Heart right ventricle (tissue), 16 donors: Measurements from ENCODE around the gene BRI3BP. TPM values are rescaled to one million over a fixed set of nuclear protein-coding genes. Genes with fewer than 3 reads are reported as not detected.
"Not testable (repeated sequence)": the region's sequence is repeated elsewhere in the genome, so short reads cannot be mapped to it uniquely, and the experiment has no call there.

Experiments
- ATAC-seq, 8 donors: fragments of 200-7000 bp; cut with Tn5 transposase; one replicate each; pipeline ENCODE4 v1.9.1; 2020; ENCODE audit warnings: mild to moderate bottlenecking in 8 of 8, moderate library complexity in 8 of 8, moderate number of reproducible peaks in 1 of 8
- DNase-seq, 2 donors: peaks; one replicate each; pipeline ENCODE4 v3.0.0-alpha.2; 2020
- H3K27ac ChIP-seq, 10 donors: fragments of 200-600 bp; sonication (generic) in 2 of 10; one replicate each; pipeline versions ENCODE4 v1.5.0 to v1.8.0; 2020 to 2022; ENCODE audit warnings: mild to moderate bottlenecking in 3 of 10
- H3K27me3 ChIP-seq, 7 donors: fragments of 200-600 bp; one replicate each; pipeline ENCODE4 v1.8.0; 2021 to 2022; ENCODE audit warnings: mild to moderate bottlenecking in 2 of 7
- H3K36me3 ChIP-seq, 9 donors: fragments of 200-600 bp; sonication (generic) in 1 of 9; one replicate each; pipeline versions ENCODE4 v1.5.0 to v1.8.0; 2020 to 2022; ENCODE audit warnings: mild to moderate bottlenecking in 2 of 9
- H3K4me1 ChIP-seq, 9 donors: fragments of 200-600 bp; sonication (generic) in 1 of 9; one replicate each; pipeline versions ENCODE4 v1.5.0 to v1.8.0; 2020 to 2022; ENCODE audit warnings: mild to moderate bottlenecking in 4 of 9
- H3K4me3 ChIP-seq, 10 donors: fragments of 200-600 bp; sonication (generic) in 2 of 10; one replicate each; pipeline versions ENCODE4 v1.5.0 to v1.8.0; 2020 to 2022; ENCODE audit warnings: mild to moderate bottlenecking in 7 of 10, moderate library complexity in 2 of 10
- H3K9me3 ChIP-seq, 11 donors: fragments of 200-600 bp in 10 of 11; sonication (generic) in 2 of 11; one replicate each; pipeline versions ENCODE4 v1.5.0 to v1.8.0; 2013 to 2022; ENCODE audit warnings: mild to moderate bottlenecking in 2 of 11, control low read depth in 1 of 11, moderate library complexity in 1 of 11
- CTCF ChIP-seq, 9 donors: fragments of 200-600 bp; sonication (generic) in 2 of 9; IDR thresholded peaks; one replicate each; pipeline versions ENCODE4 v1.5.0 to v1.8.0; 2021 to 2022; ENCODE audit warnings: antibody characterized with exemption in 9 of 9, mild to moderate bottlenecking in 5 of 9, moderate library complexity in 1 of 9
- WGBS, 2 donors: extraction: QIAGEN DNeasy Blood & Tissue Kit; methylation state at CpG; one replicate each; pipeline ENCODE4 v1.1.7; 2013; ENCODE audit warnings: inconsistent platforms in 1 of 2; 5-methylcytosine and 5-hydroxymethylcytosine counted together
- intact Hi-C, 10 donors: fragments of 100-400 bp; cut with DNase I; formaldehyde crosslinking; loops; one replicate each; pipeline versions ENCODE4 v1.11.1 to v1.14.2; 2022
- polyA plus RNA-seq, 2 donors: library from polyadenylated mRNA; stranded (reverse); fragments of 200-250 nt; gene quantifications; one replicate each; pipeline ENCODE4 v1.2.3, GENCODE V29; 2013
- total RNA-seq, 10 donors: library from RNA; stranded (reverse); fragmentation: NEBNext Ultra II Directional in 3 of 10; extraction: Animal tissue kit (Norgen Biotek cat#: 25700) in 3 of 10; gene quantifications; one replicate each; pipeline versions ENCODE4 v1.2.1 to v1.2.4, GENCODE V29; 2021 to 2023
- donor health status: Arrhythmogenic right ventricular cardiomyopathy.
- donor health status: ischemic (EF 13 %, LVEDD 7.1; RV severe dilation, severe dysfunction).
- donor health status: healthy with polysubstance abuse.
- donor health status: DM: no; HTN: yes; CAD: no.
- donor health status: DM: no; HTN: no; CAD: no.
- donor health status: ischemic (EF 25% LVEDD 6.9; RV normal size, moderate dysfunction).
- donor health status: ischemic (EF 25% LVEDD 5.7; RV mildly dilated, moderate dysfunction).
- donor health status: healthy.
- donor health status: DM: yes; HTN: yes; CAD: no.
- donor health status: Ischemic cardiomyopathy.
- donor health status: ischemic (EF 35%, LVEDD 5.7; RV mildly dilated, moderate dysfunction).
- donor health status: nonischemic (EF 11% LVEDD 7.7; RV severe dilation, severe dysfunction).
- donor health status: DM: yes; HTN: yes; CAD: no.
- donor health status: PGD.
- donor health status: ischemic (EF 29% LVEDD 5.4; RV normal size, mild dysfunction).
- donor health status: nonischemic (EF 23%, LVEDD 6.1; RV moderate dilation, normal function).

The BRI3BP gene
- total and polyA plus RNA-seq, 12 donors: 1.3 to 4.9 (median 3.7) TPM

GRCh38 chr12:125056306-125056705 is 62.9 kb downstream of the BRI3BP start:
- WGBS, 2 donors: 86 to 87% methylated on average over 13 to 14 of the region's 14 CpGs
- ATAC-seq: no peak

GRCh38 chr12:125057708-125058107 is 64.3 kb downstream of the BRI3BP start:
- no peak for TF ChIP-seq CTCF (IDR thresholded peaks at IDR 0.05)
- Histone ChIP-seq H3K36me3 (no peaks in the 10 kb centered on the region), H3K9me3 (peaks cover 0 to 7% (median 0%) of the 10 kb centered on the region in 11 donors), H3K27me3 (peaks cover 0 to 11% (median 0%) of the 10 kb centered on the region in 7 donors), H3K4me3 (no peak overlapping the region), H3K4me1 (no peaks in the 10 kb centered on the region), H3K27ac (no peak overlapping the region)
- ATAC-seq: no peak
- no peak for DNase-seq
- intact Hi-C loops: no loop called here
- 87 to 88% methylated on average over 5 of the region's 5 CpGs for WGBS, 2 donors

More at GRCh38 chr12:125056306-125056705, 62.9 kb downstream of the BRI3BP start:
- Histone ChIP-seq H3K9me3 (peaks cover 0 to 4% (median 0%) of the 10 kb centered on the region in 11 donors), H3K4me1 (no peaks in the 10 kb centered on the region), H3K4me3 (no peak overlapping the region), H3K36me3 (no peaks in the 10 kb centered on the region), H3K27me3 (peaks cover 0 to 11% (median 0%) of the 10 kb centered on the region in 7 donors), H3K27ac (no peak overlapping the region)
- no peak for TF ChIP-seq CTCF (IDR thresholded peaks at IDR 0.05)
- no peak for DNase-seq
- intact Hi-C loops: no loop called here

GRCh38 chr12:125061229-125061628 is 67.8 kb downstream of the BRI3BP start:
- no peak for TF ChIP-seq CTCF (IDR thresholded peaks at IDR 0.05)
- peaks cover 0 to 18% (median 0%) of the 10 kb centered on the region in 7 donors for H3K27me3 ChIP-seq
- intact Hi-C loops: no loop called here
- H3K27ac ChIP-seq: no peak overlapping the region
- no peak overlapping the region for H3K4me3 ChIP-seq
- no peaks in the 10 kb centered on the region for H3K36me3 ChIP-seq
- 94 to 95% methylated on average over 3 of the region's 3 CpGs for WGBS, 2 donors
- ATAC-seq (no peak), DNase-seq (no peak)
- peaks cover 0 to 7% (median 0%) of the 10 kb centered on the region in 11 donors for H3K9me3 ChIP-seq
- peaks cover 0 to 17% (median 7%) of the 10 kb centered on the region in 9 donors for H3K4me1 ChIP-seq

DNA sequence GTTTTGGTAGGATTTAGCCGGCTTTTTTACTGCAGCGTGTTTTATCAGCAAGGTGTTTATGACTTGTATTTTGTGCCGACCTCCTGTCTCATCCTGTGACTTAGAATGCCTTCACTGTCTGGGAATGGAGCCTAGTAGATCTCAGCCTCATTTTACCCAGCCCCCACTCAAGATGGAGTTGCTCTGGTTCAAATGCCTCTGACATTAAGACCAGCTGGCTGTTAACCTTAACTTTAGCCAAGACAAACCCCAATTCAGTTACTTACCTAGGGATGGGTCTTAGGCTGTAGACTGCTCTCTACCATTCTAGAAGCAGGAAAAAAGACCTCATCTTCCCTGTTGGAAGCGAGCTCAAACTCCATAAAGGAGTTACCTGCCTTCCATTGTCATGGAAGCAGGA is 70.1 kb downstream of the BRI3BP start:
- not testable (repeated sequence) for H3K27ac ChIP-seq

GRCh38 chr12:125064492-125064891 is 71.0 kb downstream of the BRI3BP start:
- Histone ChIP-seq H3K4me3 (peak overlapping the region; percentile 59 to 93 (median 84)), H3K27me3 (peaks cover 0 to 18% (median 0%) of the 10 kb centered on the region in 7 donors), H3K4me1 (peaks cover 4 to 27% (median 19%) of the 10 kb centered on the region in 9 donors), H3K27ac (no peak overlapping the region), H3K9me3 (peaks cover 0 to 7% (median 0%) of the 10 kb centered on the region in 11 donors), H3K36me3 (no peaks in the 10 kb centered on the region)
- no peak for ATAC-seq
- WGBS, 2 donors: 55% methylated on average over 5 of the region's 5 CpGs
- intact Hi-C loops: loop anchor here in 1 of 10 donors (2.0 kb wide), 1 partner anchor 14 kb away; no protein-coding TSS in a partner anchor
- TF ChIP-seq CTCF (IDR thresholded peaks at IDR 0.05): no peak
- DNase-seq: no peak

More for the DNA sequence above, 70.1 kb downstream of the BRI3BP start:
- 86 to 88% methylated on average over 4 of the region's 4 CpGs for WGBS, 2 donors
- H3K4me3 ChIP-seq, ATAC-seq, H3K36me3 ChIP-seq, intact Hi-C loops, DNase-seq, H3K9me3 ChIP-seq: not testable (repeated sequence)
- Histone ChIP-seq H3K27me3 (peaks cover 0 to 18% (median 0%) of the 10 kb centered on the region in 7 donors), H3K4me1 (peaks cover 4 to 20% (median 14%) of the 10 kb centered on the region in 9 donors)
